ENCODE results near the gene KIAA0319L.
A peak's percentile ranks its signal among the peaks of the same experiment; 100 is the strongest.

Gene KIAA0319L

GRCh38 chr1:35561972-35562680 lies 4.9 kb upstream of the KIAA0319L start:
- no peak for DNase-seq

GRCh38 chr1:35561297-35561971 lies 4.2 kb upstream of the KIAA0319L start:
- no peak for DNase-seq

- no peak for DNase-seq
Observed at GRCh38 chr1:35560256-35561225, 3.3 kb upstream of the KIAA0319L start.

- DNase-seq = peak; percentile 38
Observed at GRCh38 chr1:35559317-35559944, 2.2 kb upstream of the KIAA0319L start.

- DNase-seq = peak; percentile 30
Observed at GRCh38 chr1:35558374-35559316, 1.4 kb upstream of the KIAA0319L start.

- peak; percentile 95 for DNase-seq
Observed at GRCh38 chr1:35557611-35558373, 589 bp upstream of the KIAA0319L start, which contains the start of gene NCDN. NCDN (plus strand) TSS chr1:35557799; CDS start chr1:35558191, 392 bp downstream.

- DNase-seq = peak; percentile 21
Observed at GRCh38 chr1:35556484-35557117, 602 bp downstream of the KIAA0319L start.

- no peak for DNase-seq
Observed at GRCh38 chr1:35555601-35556477, 1.4 kb downstream of the KIAA0319L start.

- no peak for DNase-seq
Observed at GRCh38 chr1:35555212-35555584, 2.0 kb downstream of the KIAA0319L start.

- DNase-seq = no peak
Observed at GRCh38 chr1:35554266-35555211, 2.7 kb downstream of the KIAA0319L start.

GRCh38 chr1:35553851-35554250 lies 3.4 kb downstream of the KIAA0319L start:
- DNase-seq = no peak

- DNase-seq = no peak
Observed at GRCh38 chr1:35546614-35547013, 10.6 kb downstream of the KIAA0319L start.

GRCh38 chr1:35544976-35545375 lies 12.2 kb downstream of the KIAA0319L start:
- DNase-seq = peak; percentile 74

- no peak for DNase-seq
Observed at GRCh38 chr1:35539824-35540261, 17.4 kb downstream of the KIAA0319L start.

- peak; percentile 53 for DNase-seq
Observed at GRCh38 chr1:35539073-35539823, 18.0 kb downstream of the KIAA0319L start.

- no peak for DNase-seq
Observed at GRCh38 chr1:35537806-35538205, 19.4 kb downstream of the KIAA0319L start.

GRCh38 chr1:35536556-35537162 lies 20.5 kb downstream of the KIAA0319L start:
- DNase-seq = no peak

Measured in CD4-positive, alpha-beta T cell treated with Interleukin-21 for 1 hour (primary cell).